NCI-H2227 (cell line): ENCODE results near the gene RECK.
"Not testable (repeated sequence)": the region's sequence is repeated elsewhere in the genome, so short reads cannot be mapped to it uniquely, and the experiment has no call there.

ENCODE experiments used
- DNase-seq: peaks from one replicate; lab custom pipeline; 2025; ENCODE audit not compliant: unreplicated experiment; lab: John Stamatoyannopoulos, UW

The RECK gene

GRCh38 chr9:36063804-36064447, 27.2 kb downstream of the RECK start:
- no peak for DNase-seq

- DNase-seq = no peak
Observed at GRCh38 chr9:36064448-36065037, 27.8 kb downstream of the RECK start.

- no peak for DNase-seq
Observed at GRCh38 chr9:36074055-36074454, 37.3 kb downstream of the RECK start.

- peak; percentile 17 for DNase-seq
Observed at GRCh38 chr9:36074870-36075532, 38.3 kb downstream of the RECK start.

- no peak for DNase-seq
Observed at GRCh38 chr9:36078051-36078450, 41.3 kb downstream of the RECK start.

GRCh38 chr9:36080519-36080918, 43.8 kb downstream of the RECK start:
- DNase-seq = peak; percentile 1

GRCh38 chr9:36082931-36083330, 46.2 kb downstream of the RECK start:
- DNase-seq = no peak

GRCh38 chr9:36086442-36086841, 49.7 kb downstream of the RECK start:
- no peak for DNase-seq

GRCh38 chr9:36087054-36087453, 50.3 kb downstream of the RECK start:
- DNase-seq = not testable (repeated sequence)

- DNase-seq = no peak
Observed at GRCh38 chr9:36088020-36088419, 51.3 kb downstream of the RECK start.

GRCh38 chr9:36091026-36091953, 54.6 kb downstream of the RECK start:
- no peak for DNase-seq

- DNase-seq = no peak
Observed at GRCh38 chr9:36092014-36092413, 55.3 kb downstream of the RECK start.

- no peak for DNase-seq
Observed at GRCh38 chr9:36092509-36093215, 55.9 kb downstream of the RECK start.

GRCh38 chr9:36093384-36093783, 56.7 kb downstream of the RECK start:
- no peak for DNase-seq

- DNase-seq = no peak
Observed at GRCh38 chr9:36099718-36100117, 63.0 kb downstream of the RECK start.

GRCh38 chr9:36100532-36100931, 63.8 kb downstream of the RECK start:
- DNase-seq = no peak

- DNase-seq = no peak
Observed at GRCh38 chr9:36101916-36102741, 65.4 kb downstream of the RECK start.

- DNase-seq = peak; percentile 75
Observed at GRCh38 chr9:36102742-36103495, 66.2 kb downstream of the RECK start.

GRCh38 chr9:36109071-36109470, 72.4 kb downstream of the RECK start:
- DNase-seq = no peak
